H1 (cell line): ENCODE data around the gene SMIM5.

ENCODE experiments used
- CEBPB ChIP-seq: IDR thresholded peaks from 2 replicates; pipeline ENCODE4 v1.6.1; 2012; ENCODE audit warnings: low read depth, low read length
- EP300 ChIP-seq, 2 experiments: IDR thresholded peaks; 1 replicate in 1 of 2; 2 replicates in 1 of 2; pipeline ENCODE4 v1.6.1; 2011 to 2012; ENCODE audit warnings: low read depth in 2 of 2, low read length in 2 of 2, mild to moderate bottlenecking in 2 of 2, borderline replicate concordance in 1 of 2, inconsistent platforms in 1 of 2, moderate library complexity in 1 of 2
- EZH2 ChIP-seq: fragments of 200-600 bp; sonication (generic); IDR thresholded peaks from 2 replicates; pipeline ENCODE4 v1.7.1; 2012; ENCODE audit warnings: low read depth, mild to moderate bottlenecking, moderate library complexity, low read length, inconsistent platforms; ENCODE audit not compliant: severe bottlenecking
- GABPA ChIP-seq: IDR thresholded peaks from 2 replicates; pipeline ENCODE4 v1.6.1; 2011; ENCODE audit warnings: mild to moderate bottlenecking, low read length, moderate library complexity, borderline replicate concordance; ENCODE audit not compliant: insufficient read depth
- JUN ChIP-seq: IDR thresholded peaks from 2 replicates; pipeline ENCODE4 v1.6.1; 2011; ENCODE audit warnings: low read depth, mild to moderate bottlenecking, improper control_type of control experiment, low read length
- RAD21 ChIP-seq, 2 experiments: IDR thresholded peaks in 1 of 2; conservative IDR thresholded peaks in 1 of 2; 2 replicates each; pipeline ENCODE4 v1.6.1; 2011; ENCODE audit warnings: low read depth in 2 of 2, low read length in 2 of 2, improper control_type of control experiment in 1 of 2, inconsistent platforms in 1 of 2, mild to moderate bottlenecking in 1 of 2, moderate library complexity in 1 of 2
- RBBP5 ChIP-seq: IDR thresholded peaks from 2 replicates; pipeline ENCODE4 v1.7.1; 2012; ENCODE audit warnings: low read depth, mild to moderate bottlenecking, inconsistent platforms, low read length, moderate library complexity, borderline replicate concordance
- YY1 ChIP-seq: IDR thresholded peaks from 2 replicates; pipeline ENCODE4 v1.6.1; 2011; ENCODE audit warnings: low read depth, mild to moderate bottlenecking, low read length
- TF ChIP-seq, protein P1 (sequence below), 3 experiments: IDR thresholded peaks; 1 replicate in 2 of 3; 2 replicates in 1 of 3; pipeline versions ENCODE4 v1.5.1 to v1.6.1; 2011; ENCODE audit warnings: low read length in 3 of 3, mild to moderate bottlenecking in 3 of 3, inconsistent platforms in 2 of 3, low read depth in 1 of 3, moderate library complexity in 1 of 3; ENCODE audit not compliant: insufficient read depth in 1 of 3; ENCODE audit errors: control extremely low read depth in 1 of 3

DNA sequence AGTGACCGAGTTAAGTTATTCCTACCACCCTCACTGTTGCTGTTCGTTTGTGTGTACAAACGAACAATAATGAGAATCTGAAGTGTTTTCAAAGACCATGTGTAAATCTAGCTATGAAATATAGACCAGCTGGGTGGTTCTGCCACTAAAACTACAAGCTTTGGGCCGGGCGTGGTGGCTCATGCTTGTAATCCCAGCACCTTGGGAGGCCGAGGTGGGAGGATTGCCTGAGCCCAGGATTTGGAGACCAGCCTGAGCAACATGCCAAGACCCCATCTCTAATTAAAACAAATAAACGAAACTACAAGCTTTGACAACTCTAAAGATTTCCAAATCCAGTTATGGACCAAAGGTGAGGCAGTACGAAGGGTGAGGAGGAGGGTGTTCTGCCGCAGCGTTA, 32.7 kb downstream of the SMIM5 start:
- TF ChIP-seq YY1 = no peak
- no peak for TF ChIP-seq JUN
- no peak for TF ChIP-seq RBBP5
- TF ChIP-seq EZH2 = no peak
- TF ChIP-seq, protein P1, sequence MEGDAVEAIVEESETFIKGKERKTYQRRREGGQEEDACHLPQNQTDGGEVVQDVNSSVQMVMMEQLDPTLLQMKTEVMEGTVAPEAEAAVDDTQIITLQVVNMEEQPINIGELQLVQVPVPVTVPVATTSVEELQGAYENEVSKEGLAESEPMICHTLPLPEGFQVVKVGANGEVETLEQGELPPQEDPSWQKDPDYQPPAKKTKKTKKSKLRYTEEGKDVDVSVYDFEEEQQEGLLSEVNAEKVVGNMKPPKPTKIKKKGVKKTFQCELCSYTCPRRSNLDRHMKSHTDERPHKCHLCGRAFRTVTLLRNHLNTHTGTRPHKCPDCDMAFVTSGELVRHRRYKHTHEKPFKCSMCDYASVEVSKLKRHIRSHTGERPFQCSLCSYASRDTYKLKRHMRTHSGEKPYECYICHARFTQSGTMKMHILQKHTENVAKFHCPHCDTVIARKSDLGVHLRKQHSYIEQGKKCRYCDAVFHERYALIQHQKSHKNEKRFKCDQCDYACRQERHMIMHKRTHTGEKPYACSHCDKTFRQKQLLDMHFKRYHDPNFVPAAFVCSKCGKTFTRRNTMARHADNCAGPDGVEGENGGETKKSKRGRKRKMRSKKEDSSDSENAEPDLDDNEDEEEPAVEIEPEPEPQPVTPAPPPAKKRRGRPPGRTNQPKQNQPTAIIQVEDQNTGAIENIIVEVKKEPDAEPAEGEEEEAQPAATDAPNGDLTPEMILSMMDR (IDR thresholded peaks at IDR 0.05; ENCODE audit: control extremely low read depth in 1 of 3, insufficient read depth in 1 of 3, low read depth in 1 of 3, low read length in 3 of 3) = no peak
- no peak for TF ChIP-seq RAD21 (IDR thresholded peaks at IDR 0.05 in 1 of 2, conservative IDR thresholded peaks at IDR 0.05 in 1 of 2; ENCODE audit: low read depth in 2 of 2, low read length in 2 of 2)
- TF ChIP-seq EP300 (IDR thresholded peaks at IDR 0.05; ENCODE audit: borderline replicate concordance in 1 of 2, low read depth in 2 of 2, low read length in 2 of 2) = no peak
- TF ChIP-seq CEBPB = no peak
- no peak for TF ChIP-seq GABPA
